GM18508 (cell line): Measurements from ENCODE around the gene TPBGL.
"Not testable (repeated sequence)": the region's sequence is repeated elsewhere in the genome, so short reads cannot be mapped to it uniquely, and the experiment has no call there.

Experiments used
- ATAC-seq: cut with Tn5 transposase; IDR thresholded peaks from one replicate; pipeline ENCODE4 v1.9.1; 2021; ENCODE audit warnings: moderate number of reproducible peaks; ENCODE audit not compliant: insufficient read depth, unreplicated experiment

The TPBGL gene

DNA sequence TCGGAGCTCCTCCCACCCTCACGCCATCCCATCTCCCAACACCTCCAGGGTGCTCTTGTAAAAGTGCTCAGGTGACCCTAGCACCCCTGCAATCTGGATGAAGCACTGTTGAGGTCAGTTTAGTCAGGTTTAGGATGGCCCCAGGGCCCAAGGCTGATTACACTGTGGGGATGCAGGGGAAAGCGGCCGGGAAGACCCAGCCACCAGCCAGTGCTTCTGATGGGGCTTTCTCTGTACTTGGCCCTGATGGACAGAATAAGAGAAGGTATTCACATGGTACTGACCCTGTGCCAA lies 28.7 kb downstream of the TPBGL start:
- ATAC-seq: no peak

DNA sequence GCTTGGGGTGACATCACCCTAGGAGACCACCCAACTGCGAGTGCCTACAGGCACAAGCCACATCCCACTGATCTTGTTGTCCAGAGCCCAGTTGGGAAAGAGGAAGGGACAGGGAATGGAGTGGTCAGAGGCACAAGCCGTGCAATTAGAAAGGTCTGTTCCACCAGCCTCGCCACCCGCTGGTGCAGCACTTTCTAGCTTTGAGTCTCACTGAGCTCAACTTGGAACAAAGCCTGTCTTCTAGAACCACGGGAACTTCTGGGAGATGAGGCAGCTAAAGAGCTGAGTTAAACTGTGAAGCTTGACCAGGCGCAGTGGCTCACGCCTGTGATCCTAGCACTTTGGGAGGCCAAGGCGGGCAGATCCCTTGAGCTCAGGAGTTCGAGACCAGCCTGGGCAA lies 29.3 kb downstream of the TPBGL start:
- ATAC-seq: no peak

DNA sequence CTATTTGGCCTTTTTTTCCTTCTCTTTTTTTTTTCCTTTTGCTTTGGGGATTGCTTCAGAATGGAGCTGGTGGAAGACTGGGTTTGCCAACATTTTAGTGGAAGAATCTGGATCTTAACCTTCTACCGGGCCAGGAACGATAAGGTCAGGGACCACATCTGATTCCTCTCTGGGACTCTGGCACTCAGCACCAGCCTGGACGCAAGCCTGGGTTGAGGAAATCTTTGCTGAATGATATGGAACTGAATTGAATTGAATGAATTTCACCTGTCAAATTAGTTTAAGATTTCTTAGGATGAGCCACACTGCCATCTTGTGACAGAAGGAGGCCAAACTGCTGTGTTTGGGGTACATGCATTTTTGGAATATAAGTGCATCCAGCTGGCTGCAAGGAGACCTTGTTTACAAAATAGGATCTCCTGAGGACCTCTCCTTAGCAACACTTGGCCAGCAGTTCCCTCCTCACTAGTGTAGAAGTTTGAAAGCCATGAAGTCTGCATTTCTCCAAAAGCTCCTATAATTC lies 30.4 kb downstream of the TPBGL start:
- no peak for ATAC-seq

DNA sequence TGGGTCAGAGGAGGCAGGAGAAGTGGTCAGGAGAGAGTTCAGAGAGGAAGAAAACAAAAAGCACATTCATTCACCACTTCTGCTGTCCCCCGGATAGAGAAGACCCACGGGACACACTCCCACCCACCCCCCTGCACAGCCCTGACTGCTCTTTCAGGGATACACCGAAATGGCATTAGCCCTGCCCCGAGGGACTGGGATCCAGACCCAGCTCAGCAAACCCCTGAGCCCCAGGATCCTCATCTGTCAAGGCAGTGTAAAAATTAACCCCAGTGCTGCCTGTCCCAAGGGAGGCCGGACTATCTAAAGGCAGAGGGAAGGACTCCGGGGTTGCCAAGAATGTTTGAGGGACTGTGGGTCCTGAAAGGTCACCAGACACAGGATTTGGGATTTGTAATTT lies 31.2 kb downstream of the TPBGL start:
- ATAC-seq: no peak

DNA sequence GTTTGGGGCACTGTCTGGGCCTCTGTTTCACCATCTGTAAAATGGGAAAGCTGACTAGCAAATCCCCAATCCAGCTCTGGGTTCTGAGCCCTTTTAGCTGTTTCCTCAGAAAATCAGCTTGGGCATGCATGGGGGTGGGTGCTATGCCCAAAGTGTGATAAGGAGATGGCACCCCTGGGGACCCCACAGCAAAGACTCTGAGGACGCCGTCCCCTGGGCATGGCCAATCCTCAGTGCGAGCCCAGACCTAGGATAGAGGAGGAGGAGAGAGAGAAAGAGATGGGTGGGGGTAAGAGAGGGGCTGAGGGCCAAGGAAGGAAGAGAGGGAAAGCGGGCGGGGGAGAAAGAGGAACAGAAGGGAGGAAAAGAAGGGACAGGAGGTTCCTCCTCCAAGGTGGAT lies 31.8 kb downstream of the TPBGL start:
- no peak for ATAC-seq

DNA sequence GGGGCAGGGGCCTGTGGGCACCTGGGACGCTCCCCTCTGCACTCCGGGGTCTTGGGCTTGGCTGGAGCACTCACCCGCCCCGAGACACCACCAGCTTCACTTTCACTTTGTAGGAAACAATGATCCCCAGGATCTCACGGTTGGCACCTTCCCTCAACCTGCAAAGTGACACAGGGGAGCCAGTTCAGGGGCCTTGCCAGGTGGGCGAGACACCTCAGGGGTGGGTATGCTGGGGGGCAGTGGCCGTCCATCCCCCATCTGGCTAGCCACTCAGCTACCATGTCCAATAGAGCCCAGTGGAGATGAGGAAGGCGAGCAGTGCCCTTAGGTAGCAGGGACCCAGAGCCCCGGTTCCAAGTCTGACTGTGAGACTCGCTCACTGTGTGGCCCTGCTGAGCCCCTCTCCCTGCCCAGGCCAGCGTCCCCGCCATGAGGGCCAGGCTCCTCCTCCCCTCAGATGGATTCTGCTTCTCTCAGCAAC lies 32.3 kb downstream of the TPBGL start:
- no peak for ATAC-seq

DNA sequence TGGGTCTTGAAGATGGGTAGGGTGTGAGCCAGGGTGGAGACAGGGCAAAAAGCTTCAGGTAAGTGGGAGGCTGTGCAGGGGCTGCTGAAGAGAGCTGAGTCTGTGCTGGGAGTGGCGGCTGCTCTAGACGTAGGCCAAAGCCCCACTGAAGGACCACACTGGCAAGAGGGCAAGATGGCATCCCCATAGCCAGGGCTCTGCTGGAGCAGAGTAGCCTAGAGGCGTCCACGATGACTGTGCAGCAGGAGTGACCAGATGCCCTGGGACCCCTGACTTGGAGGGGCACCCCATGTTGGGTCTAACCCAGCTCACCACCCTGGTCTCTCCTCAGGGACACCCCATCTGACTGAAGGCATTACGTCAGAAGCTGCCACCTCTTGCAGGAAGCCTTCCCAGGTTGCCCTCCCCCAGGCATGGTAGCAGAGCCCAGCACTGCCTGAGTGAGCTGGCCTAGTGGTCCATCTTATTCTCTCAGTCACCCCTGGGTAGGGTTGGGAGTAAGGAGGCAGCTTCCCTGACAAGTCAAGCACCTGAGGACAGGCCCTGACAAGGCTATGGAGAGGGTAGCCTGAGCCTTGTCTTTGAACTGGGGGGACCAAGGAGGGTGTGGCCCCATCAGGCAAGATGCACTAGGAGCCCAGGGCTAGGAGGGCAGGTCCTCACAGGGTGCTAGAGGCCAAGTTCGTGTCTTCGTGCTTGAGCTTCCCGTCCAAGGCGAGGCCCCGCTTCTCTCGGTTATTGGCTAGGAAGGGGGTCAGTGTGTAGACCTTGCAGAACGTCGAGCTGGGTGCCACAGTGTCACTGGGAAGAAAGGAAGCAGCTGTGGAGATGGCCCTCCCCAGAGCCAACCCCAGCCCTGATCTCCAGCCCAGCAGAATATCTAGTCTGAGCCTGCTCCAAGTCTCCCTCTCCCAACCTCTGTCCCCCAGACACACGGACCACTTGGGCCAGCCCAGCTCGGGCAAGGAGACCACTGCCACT lies 33.1 kb downstream of the TPBGL start:
- ATAC-seq: no peak

DNA sequence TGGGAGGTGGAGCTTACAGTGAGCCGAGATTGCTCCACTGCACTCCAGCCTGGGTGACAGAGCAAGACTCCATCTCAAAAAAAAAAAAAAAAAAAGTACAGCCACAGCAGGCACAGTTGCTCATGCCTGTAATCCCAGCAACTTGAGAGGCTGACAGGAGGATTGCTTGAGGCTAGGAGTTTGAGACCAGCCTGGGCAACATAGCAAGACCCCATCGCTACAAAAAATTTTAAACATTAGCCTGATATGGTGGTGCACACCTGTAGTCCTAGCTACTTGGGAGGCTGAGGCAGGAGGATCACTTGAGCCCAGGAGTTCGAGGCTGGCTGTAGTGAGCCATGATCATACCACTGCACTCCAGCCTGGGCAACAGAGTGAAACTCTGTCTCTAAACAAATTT lies 34.1 kb downstream of the TPBGL start:
- not testable (repeated sequence) for ATAC-seq

DNA sequence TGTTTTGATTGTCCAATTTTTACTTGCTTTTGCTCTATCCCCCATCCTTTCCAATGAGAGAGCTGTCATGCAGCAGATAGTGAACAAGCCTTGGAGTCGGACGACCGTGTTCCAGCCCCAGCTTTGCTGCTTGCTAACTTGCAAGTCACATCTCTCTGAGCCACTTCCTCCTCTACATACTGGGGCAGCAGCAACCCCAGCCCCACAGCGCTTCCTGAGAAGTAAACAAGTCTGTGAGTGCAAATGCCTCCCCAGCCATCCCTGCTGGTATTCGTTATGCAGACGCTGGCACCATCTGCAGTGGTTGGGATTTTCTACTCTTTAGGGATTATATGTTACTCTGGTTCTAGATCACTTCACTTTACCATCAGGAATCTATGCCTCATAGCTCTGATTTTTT lies 35.0 kb downstream of the TPBGL start:
- ATAC-seq: no peak

DNA sequence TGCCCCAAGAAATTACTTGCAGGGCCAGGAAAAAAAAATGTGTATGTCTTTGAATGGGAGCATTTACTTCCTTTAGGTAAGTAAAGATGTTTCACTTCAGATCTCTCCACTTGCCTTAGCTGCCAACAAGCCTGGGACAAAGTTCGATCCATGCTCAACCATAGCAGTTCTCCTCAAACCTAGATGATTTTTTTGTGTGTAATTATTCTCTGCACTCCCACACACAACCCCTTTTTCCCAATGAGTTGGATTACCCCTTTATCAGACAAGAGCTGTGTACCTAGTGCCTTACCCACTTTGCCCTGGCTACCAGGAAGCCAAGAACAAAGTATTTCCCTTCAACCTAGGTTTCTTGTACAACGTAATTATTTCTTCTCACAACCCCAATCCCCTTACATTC lies 35.6 kb downstream of the TPBGL start:
- no peak for ATAC-seq

DNA sequence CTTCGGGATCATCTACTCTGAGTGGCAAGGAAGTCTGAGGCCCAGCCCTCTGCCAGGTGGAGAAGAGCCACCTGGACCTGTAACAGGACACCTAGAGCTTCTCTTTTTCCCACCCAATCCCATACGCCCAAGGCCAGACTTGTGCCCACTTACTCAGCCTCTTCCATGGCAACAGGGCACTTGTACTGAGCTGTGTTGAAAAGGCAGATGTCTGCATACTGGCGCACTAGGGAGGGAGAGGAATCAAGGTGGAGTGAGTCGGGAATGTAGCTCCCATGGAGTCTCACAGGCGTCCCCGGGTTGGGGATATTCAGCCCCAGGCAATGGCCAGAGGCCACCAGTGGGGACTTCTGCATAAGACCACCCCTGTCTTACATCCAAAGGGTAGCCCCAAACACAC lies 36.1 kb downstream of the TPBGL start:
- ATAC-seq: no peak

DNA sequence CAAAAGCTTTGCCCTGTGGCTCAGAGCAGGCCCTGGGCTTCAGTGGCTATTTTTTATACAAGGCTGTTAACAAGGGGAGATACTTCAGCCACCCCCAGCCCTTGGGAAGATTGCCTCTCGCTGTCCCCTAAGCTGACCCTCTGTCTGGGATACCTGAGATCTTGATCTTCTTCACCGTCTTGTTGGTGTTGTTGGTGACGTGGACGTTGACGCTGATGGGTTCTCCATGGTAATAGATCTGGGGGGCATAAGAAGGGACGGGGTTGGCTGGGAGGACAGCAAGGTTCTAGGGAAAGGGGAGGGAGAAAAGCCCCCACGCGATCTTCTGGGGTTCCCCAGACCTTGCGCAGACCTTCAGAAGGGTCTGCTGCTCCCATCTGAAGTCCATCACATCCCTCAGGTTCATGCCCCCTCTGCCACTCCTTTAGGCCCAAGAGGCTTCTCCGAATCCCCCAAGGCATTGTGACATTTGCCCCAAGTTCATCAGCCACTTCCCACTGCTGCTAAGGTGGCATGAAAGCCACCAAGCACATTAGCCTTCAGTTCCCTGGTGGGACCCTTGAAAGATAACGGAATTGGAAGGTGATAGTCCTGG lies 36.7 kb downstream of the TPBGL start:
- ATAC-seq: no peak

DNA sequence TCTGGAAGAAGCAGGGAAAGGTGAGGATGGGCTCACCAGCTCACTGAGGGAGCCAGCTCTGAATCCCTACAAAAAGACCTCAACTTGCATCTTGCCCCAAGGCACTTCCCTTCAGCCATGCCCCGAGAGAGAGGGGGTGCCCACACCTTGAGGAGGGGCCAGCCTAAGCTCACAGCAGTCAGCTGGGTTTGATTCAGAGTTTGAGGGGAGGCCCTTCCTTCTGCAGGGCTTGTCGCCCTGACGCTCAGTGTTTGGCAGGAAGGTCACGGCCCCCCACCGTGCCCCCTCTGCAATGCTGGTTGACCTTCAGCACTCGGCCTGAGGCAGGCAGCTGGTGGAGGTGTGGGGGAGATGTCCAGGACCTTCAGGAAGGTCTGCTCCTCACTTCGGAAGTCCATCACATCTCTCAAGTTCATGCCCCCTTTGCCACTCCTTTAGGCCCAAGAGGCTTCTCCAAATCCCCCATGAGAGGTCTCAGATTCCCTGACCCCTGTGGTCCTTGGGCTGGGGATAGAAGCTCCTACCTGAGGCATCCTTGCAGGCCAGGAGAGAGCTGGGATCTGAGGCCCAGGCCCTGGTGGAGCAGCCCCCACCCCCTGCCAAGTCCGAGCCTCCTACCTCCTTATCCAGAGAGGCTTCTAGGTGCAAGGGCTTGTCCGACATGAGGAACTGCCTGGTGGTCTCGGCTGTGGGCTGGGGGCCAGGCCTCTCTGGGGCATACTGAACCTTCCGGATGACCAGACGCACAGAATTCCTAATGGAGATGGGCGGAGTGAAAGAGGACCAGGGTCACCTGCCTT lies 37.6 kb downstream of the TPBGL start:
- ATAC-seq: no peak

DNA sequence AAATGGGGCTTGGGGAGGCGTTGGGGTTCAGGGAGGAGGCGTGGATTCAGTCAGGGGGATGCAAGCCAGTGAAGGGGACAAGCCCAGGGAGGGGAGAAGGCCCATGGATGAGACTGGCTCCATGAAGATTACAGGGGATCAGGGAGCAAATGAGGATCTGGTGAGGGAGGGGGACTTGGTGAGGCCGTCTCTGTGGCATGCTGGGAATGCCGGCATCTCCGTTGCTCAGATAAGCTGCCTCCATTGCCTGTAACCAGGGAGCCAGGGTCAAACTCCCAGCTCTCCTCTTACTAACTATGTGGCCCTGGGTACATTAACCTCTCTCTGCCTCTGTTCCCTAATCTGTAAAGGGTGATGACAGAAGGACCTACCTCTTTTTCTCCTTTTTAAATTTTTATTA lies 38.7 kb downstream of the TPBGL start:
- no peak for ATAC-seq

DNA sequence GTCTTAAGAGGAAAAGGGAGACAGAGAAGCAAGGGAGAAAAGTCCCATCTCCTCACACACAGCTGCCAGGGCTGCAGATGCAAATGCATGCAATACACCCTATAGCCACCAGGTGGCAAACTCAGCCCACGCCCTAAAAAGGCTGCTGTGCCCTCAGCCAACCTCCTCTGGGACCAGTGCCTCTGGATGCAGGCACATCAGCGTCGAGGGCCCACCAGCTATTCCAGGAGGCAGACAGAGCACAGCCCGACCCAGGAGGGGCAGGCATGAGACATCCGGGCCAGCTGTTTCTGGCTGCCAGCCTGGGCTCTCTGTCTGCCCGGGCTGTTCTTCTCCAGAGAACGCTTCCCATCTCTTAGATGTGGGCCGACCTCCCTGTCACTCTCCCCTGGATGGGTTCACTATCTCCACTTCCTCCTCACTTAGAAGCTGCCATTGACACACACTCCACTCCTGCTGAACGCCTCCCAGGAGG lies 39.7 kb downstream of the TPBGL start:
- ATAC-seq: no peak

DNA sequence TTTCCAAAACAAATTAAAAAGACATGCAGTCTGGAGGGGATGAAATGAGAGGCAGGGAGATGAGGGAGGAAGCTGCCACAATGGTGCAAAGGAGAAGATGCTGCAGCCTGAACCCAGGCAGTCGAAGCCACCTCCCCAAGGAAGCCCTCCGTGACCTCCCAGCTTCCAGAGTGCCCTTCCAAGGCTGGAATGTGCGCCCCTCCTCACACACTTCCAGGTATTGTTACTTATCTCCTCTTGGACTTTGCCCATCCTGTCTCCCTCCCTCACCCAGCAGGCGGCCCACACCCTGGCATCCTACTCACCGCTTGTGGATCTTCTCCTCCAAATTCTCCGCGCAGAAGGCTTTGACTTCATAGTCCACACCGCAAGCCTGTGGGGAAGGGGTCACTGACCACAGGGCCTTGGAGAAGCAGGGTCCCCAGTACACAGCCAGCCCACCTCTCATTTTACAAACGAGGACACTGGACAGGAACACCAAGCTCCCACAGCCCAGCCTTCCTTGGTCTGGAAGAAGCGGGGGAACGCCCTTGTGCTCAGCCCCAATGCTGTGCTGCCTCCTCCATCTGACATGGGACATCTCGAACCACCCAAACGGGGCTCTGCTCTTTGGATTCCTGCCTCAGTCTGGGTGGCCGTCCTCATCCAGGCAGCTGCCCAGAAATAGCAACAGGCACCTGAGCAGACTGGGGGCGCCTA lies 40.3 kb downstream of the TPBGL start:
- ATAC-seq: no peak

DNA sequence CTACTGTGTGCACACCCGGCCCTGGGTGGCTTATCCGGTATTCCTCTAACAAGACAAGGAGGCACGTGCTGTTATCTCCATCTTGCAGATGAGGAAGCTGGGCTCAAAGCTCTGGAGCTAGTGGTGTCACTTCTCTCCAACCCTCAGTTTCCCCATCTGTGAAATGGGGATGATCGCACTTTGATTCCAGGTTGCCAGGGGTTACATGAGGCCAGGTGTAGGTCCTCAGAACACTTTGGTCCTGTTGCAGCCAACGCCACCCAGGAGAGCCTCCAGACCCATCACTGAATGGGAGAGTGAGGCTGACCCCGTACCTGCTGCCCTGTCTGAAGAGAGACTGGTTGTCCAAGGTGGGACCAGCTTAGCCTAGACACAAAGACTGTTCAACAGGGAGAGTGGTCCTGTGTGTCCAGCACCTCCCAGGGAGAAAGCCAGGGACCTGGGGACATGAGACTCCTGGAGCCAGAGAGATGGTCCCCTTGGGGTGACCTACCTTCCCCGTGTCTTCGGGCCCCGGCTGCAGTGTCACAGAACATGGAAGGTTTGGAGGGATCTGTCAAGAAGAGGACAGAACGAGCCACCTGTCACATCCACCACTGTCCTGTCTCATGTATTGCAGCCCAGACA lies 41.0 kb downstream of the TPBGL start:
- no peak for ATAC-seq

DNA sequence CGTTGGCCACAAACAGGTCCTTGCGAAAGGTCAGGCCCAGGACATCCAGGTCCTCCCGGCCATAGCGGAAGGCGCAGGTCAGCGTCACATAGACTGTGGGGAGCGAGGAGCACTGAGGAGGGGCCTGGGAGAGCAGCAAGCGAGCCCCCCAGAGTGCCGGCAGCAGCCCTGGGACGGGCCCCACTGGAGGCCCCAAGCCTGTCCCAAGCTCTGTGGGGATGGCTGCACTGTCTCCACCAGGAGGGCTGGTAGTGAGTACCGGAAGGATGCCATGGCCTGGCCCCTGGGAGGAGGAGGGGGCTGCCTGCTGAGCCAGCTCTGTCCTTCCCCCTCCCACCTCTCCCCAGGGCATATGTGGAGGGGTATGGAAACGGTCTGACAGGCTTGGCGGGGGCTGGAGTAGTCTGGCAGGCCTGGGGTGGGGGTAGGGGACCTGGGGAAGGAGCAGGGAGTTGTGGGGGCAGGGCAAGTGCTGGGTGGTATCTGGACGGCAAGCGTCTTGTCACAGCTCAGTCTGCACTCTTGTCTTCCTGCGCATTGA lies 42.9 kb downstream of the TPBGL start:
- ATAC-seq: no peak

DNA sequence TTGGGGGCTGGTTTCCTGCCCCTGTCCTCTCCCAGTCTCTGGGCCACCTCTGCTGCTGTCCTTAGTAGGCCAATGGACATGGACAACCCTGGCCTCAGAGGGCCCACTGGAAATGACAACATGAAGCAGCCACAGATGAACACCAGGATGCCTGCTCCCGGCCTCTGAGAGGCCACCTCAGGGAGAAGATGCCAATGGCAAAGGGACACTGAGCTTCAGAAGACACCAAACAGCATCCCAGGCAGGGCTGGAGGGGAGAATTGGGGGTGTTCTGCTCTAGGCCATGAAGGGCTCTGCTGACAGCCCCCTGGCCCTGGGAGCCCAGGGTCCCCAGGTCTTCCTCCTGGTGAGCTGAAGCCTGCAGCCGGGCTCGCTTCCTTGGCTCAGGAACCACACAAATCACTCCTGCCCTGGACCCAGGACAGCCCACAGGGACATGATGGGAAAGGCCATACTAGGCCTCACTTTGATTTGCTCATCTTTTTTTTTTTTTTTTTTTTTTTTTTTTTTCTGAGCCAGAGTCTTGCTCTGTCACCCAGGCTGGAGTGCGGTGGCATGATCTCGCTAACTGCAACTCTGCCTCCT lies 45.3 kb downstream of the TPBGL start:
- ATAC-seq: no peak
